Liver (tissue), 3 donors: ENCODE results near the gene HOXA3.

ENCODE experiments used
- CTCF ChIP-seq: fragments of 150-350 bp; IDR thresholded peaks from 2 replicates; pipeline ENCODE4 v1.5.1; 2017; ENCODE audit warnings: improper control_type of control experiment, low read depth, low read length; ENCODE audit not compliant: missing input control
- EGR1 ChIP-seq, 2 donors: IDR thresholded peaks; 2 replicates each; pipeline ENCODE4 v1.6.1; 2016 to 2018; ENCODE audit warnings: antibody characterized with exemption in 2 of 2, low read depth in 2 of 2
- FOXA1 ChIP-seq: IDR thresholded peaks from 2 replicates; pipeline ENCODE4 v1.6.1; 2016; ENCODE audit warnings: antibody characterized with exemption
- GABPA ChIP-seq, 2 donors: IDR thresholded peaks in 1 of 2; conservative IDR thresholded peaks in 1 of 2; 2 replicates each; pipeline ENCODE4 v1.6.1; 2016; ENCODE audit warnings: antibody characterized with exemption in 2 of 2, mild to moderate bottlenecking in 1 of 2, moderate library complexity in 1 of 2
- JUND ChIP-seq, 2 donors: IDR thresholded peaks; 2 replicates each; pipeline ENCODE4 v1.6.1; 2016; ENCODE audit warnings: antibody characterized with exemption in 2 of 2
- RAD21 ChIP-seq, 2 donors: IDR thresholded peaks; 2 replicates each; pipeline ENCODE4 v1.6.1; 2016; ENCODE audit warnings: antibody characterized with exemption in 2 of 2, mild to moderate bottlenecking in 2 of 2
- REST ChIP-seq: IDR thresholded peaks from 2 replicates; pipeline ENCODE4 v1.6.1; 2016; ENCODE audit warnings: antibody characterized with exemption, mild to moderate bottlenecking
- RXRA ChIP-seq, 2 donors: IDR thresholded peaks; 2 replicates each; pipeline ENCODE4 v1.6.1; 2017 to 2018; ENCODE audit warnings: antibody characterized with exemption in 2 of 2, mild to moderate bottlenecking in 1 of 2
- SP1 ChIP-seq: IDR thresholded peaks from 2 replicates; pipeline ENCODE4 v1.6.1; 2018; ENCODE audit warnings: antibody characterized with exemption, mild to moderate bottlenecking
- TAF1 ChIP-seq: conservative IDR thresholded peaks from 2 replicates; pipeline ENCODE4 v1.6.1; 2016; ENCODE audit warnings: antibody characterized with exemption, mild to moderate bottlenecking
- YY1 ChIP-seq: IDR thresholded peaks from 2 replicates; pipeline ENCODE4 v1.6.1; 2016; ENCODE audit warnings: antibody characterized with exemption, mild to moderate bottlenecking
- TF ChIP-seq, protein P1 (sequence below): IDR thresholded peaks from 2 replicates; pipeline ENCODE4 v1.6.1; 2016; ENCODE audit warnings: antibody characterized with exemption
- TF ChIP-seq, protein P2 (sequence below): IDR thresholded peaks from 2 replicates; pipeline ENCODE4 v1.6.1; 2016; ENCODE audit warnings: antibody characterized with exemption
- TF ChIP-seq, protein P3 (sequence below): IDR thresholded peaks from 2 replicates; pipeline ENCODE4 v1.6.1; 2016; ENCODE audit warnings: antibody characterized with exemption
- donor health status: healthy.
- donor health status: healthy.

- no peak for TF ChIP-seq YY1
- TF ChIP-seq CTCF = no peak
- no peak for TF ChIP-seq FOXA1
- no peak for TF ChIP-seq RAD21 (IDR thresholded peaks at IDR 0.05)
- no peak for TF ChIP-seq TAF1
- no peak for TF ChIP-seq EGR1 (IDR thresholded peaks at IDR 0.05; ENCODE audit: low read depth in 2 of 2)
- TF ChIP-seq, protein P1, sequence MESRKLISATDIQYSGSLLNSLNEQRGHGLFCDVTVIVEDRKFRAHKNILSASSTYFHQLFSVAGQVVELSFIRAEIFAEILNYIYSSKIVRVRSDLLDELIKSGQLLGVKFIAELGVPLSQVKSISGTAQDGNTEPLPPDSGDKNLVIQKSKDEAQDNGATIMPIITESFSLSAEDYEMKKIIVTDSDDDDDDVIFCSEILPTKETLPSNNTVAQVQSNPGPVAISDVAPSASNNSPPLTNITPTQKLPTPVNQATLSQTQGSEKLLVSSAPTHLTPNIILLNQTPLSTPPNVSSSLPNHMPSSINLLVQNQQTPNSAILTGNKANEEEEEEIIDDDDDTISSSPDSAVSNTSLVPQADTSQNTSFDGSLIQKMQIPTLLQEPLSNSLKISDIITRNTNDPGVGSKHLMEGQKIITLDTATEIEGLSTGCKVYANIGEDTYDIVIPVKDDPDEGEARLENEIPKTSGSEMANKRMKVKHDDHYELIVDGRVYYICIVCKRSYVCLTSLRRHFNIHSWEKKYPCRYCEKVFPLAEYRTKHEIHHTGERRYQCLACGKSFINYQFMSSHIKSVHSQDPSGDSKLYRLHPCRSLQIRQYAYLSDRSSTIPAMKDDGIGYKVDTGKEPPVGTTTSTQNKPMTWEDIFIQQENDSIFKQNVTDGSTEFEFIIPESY = no peak
- no peak for TF ChIP-seq GABPA (IDR thresholded peaks at IDR 0.05 in 1 of 2, conservative IDR thresholded peaks at IDR 0.05 in 1 of 2)
- TF ChIP-seq, protein P2, sequence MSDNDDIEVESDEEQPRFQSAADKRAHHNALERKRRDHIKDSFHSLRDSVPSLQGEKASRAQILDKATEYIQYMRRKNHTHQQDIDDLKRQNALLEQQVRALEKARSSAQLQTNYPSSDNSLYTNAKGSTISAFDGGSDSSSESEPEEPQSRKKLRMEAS = no peak
- no peak for TF ChIP-seq REST
- TF ChIP-seq JUND (IDR thresholded peaks at IDR 0.05) = no peak
- TF ChIP-seq, protein P3, sequence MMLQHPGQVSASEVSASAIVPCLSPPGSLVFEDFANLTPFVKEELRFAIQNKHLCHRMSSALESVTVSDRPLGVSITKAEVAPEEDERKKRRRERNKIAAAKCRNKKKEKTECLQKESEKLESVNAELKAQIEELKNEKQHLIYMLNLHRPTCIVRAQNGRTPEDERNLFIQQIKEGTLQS = no peak
- TF ChIP-seq SP1 = no peak
- TF ChIP-seq RXRA (IDR thresholded peaks at IDR 0.05) = no peak
These were observed 30.0 kb upstream of the HOXA3 start for GRCh38 chr7:27182285-27182841.
